ENCODE data around the gene CCDC137. TPM values are rescaled to one million over a fixed set of nuclear protein-coding genes. Genes with fewer than 3 reads are reported as not detected.

The CCDC137 gene
- total and polyA plus RNA-seq, 2 of the 13 experiments (the other 11 are each of a cell fraction or from before 2014, with no cell fraction given), result 14.6 to 39.1 TPM

DNA sequence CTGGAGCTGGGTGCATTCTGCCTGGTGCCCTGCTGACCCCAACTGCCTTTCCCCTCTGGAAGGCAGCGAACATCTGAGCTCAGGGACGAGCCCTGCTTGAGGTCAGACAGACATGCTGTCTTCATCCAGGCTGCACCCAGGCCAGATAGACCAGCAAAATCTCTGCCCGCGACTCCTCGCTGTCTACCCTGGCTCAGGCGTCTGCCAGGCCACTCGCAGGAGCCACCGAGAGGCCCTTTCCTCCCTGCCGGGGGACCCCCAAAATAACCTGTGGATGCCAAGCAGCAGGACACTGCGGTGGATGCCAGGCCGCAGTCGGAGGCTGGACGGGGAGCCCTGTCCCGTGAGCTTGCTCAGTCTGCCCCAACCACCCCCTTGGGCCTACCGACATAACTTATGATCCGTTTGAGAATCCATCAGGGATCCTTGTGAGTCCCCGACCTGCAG is 42.2 kb downstream of the CCDC137 start (continued):
- TF ChIP-seq HNRNPLL (IDR thresholded peaks at IDR 0.05; ENCODE audit: low read depth, low read length, poor library complexity, severe bottlenecking), result peak; percentile 20
- TF ChIP-seq PRPF4 (IDR thresholded peaks at IDR 0.05; ENCODE audit: low read depth, low read length, poor library complexity, severe bottlenecking), result peak; percentile 53
- TF ChIP-seq AGO1 (IDR thresholded peaks at IDR 0.05; ENCODE audit: low read depth, low read length, poor library complexity, severe bottlenecking), result peak; percentile 91

- WGBS (ENCODE audit: low lambda C conversion rate), result 85% methylated on average over 24 of the region's 29 CpGs
- Histone ChIP-seq H3K4me1 (ENCODE audit: insufficient read depth, low read length) (peaks cover 32% of the 10 kb centered on the region), H2AFZ (ENCODE audit: low read length) (no peak overlapping the region), H3K9me3 (ENCODE audit: low read length) (no peaks in the 10 kb centered on the region), H3K4me3 (replicated peaks in 1 of 3; ENCODE audit: insufficient read depth in 1 of 3, low read depth in 2 of 3, low read length in 3 of 3) (peak overlapping the region in 2 of 3 experiments; percentile 6 to 92; a peak in 1 of 6 replicates), H3K4me2 (ENCODE audit: low read depth, low read length) (peak overlapping the region; percentile 96), H3K27me3 (ENCODE audit: control insufficient read depth in 1 of 2, insufficient read depth in 2 of 2, low read length in 2 of 2) (no peaks in the 10 kb centered on the region; a peak in 1 of 5 replicates), H4K20me1 (ENCODE audit: insufficient read depth, low read length) (no peaks in the 10 kb centered on the region), H3K27ac (ENCODE audit: extremely low read length, insufficient read depth, low read length) (peak overlapping the region; percentile 93), H3K36me3 (replicated peaks in 1 of 2; ENCODE audit: control insufficient read depth in 1 of 2, insufficient read depth in 2 of 2, low read length in 2 of 2) (peaks cover 18 to 37% of the 10 kb centered on the region in 2 experiments), H3K79me2 (ENCODE audit: insufficient read depth, low read length) (peaks cover 31% of the 10 kb centered on the region), H3K9ac (ENCODE audit: insufficient read depth, low read depth, low read length) (peak overlapping the region; percentile 93)
- ATAC-seq (no peak), DNase-seq (ENCODE audit: low spot score) (peak; percentile 34), FAIRE-seq (no peak)
- ChIA-PET CTCF (ENCODE audit: low intra/inter-chr PET ratio, low total read pairs) (no interaction called here), POLR2A (interaction anchor here (0.8 to 6.3 kb wide), 7 partner anchors 8 to 44 kb away, joined by 3 to 143 read pairs (median 50); partner anchors contain the start of genes ARL16, CCDC137, HGS and MRPL12)
- intact Hi-C loops (cut with micrococcal nuclease; ENCODE audit: unreplicated experiment), result no loop called here
- BruUV-seq (replicated peaks), result no TSS peak
- in situ Hi-C loops (cut with HindIII; ENCODE audit: extremely low pct_ligation_motif_present, low pct_unique_long_range_greater_than_20kb), result no loop called here
- no peak for TF ChIP-seq DNMT3B (CRISPR knock-in tag; conservative IDR thresholded peaks at IDR 0.05)
- peak in 1 of 2 experiments; percentile 15; a peak in 1 of 4 replicates for TF ChIP-seq EP300 (IDR thresholded peaks at IDR 0.05; ENCODE audit: low read depth in 2 of 2, low read length in 2 of 2)
- 0 out of 2 replicates have a peak, but pooled peaks have one; percentile 35 for TF ChIP-seq EP300 (CRISPR knock-in tag; IDR thresholded peaks at IDR 0.05; ENCODE audit: borderline replicate concordance)
- TF ChIP-seq ZNF574 (CRISPR knock-in tag; IDR thresholded peaks at IDR 0.05), result 0 out of 2 replicates have a peak, but pooled peaks have one; percentile 21
- TF ChIP-seq TARDBP (CRISPR knock-in tag; IDR thresholded peaks at IDR 0.05), result no peak
- TF ChIP-seq, protein P1, sequence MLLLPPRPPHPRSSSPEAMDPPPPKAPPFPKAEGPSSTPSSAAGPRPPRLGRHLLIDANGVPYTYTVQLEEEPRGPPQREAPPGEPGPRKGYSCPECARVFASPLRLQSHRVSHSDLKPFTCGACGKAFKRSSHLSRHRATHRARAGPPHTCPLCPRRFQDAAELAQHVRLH (CRISPR knock-in tag; IDR thresholded peaks at IDR 0.05; ENCODE audit: borderline replicate concordance, low read depth), result no peak
- no peak for TF ChIP-seq TCF7L2 (IDR thresholded peaks at IDR 0.05; ENCODE audit: low read depth, low read length)
- no peak for TF ChIP-seq RXRB (CRISPR knock-in tag; IDR thresholded peaks at IDR 0.05; ENCODE audit: borderline replicate concordance)
- TF ChIP-seq ZNF121 (CRISPR knock-in tag; IDR thresholded peaks at IDR 0.05), result 0 out of 2 replicates have a peak, but pooled peaks have one; percentile 7
- TF ChIP-seq, protein P2, sequence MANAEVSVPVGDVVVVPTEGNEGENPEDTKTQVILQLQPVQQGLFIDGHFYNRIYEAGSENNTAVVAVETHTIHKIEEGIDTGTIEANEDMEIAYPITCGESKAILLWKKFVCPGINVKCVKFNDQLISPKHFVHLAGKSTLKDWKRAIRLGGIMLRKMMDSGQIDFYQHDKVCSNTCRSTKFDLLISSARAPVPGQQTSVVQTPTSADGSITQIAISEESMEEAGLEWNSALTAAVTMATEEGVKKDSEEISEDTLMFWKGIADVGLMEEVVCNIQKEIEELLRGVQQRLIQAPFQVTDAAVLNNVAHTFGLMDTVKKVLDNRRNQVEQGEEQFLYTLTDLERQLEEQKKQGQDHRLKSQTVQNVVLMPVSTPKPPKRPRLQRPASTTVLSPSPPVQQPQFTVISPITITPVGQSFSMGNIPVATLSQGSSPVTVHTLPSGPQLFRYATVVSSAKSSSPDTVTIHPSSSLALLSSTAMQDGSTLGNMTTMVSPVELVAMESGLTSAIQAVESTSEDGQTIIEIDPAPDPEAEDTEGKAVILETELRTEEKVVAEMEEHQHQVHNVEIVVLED (CRISPR knock-in tag; IDR thresholded peaks at IDR 0.05; ENCODE audit: borderline replicate concordance), result 0 out of 2 replicates have a peak, but pooled peaks have one; percentile 26
- TF ChIP-seq NR2F2 (IDR thresholded peaks at IDR 0.05; ENCODE audit: borderline replicate concordance, low read depth), result no peak
- TF ChIP-seq SP4 (CRISPR knock-in tag; IDR thresholded peaks at IDR 0.05), result no peak; the same call in 1 of the 2 replicates
These were observed 44.2 kb downstream of the CCDC137 start for GRCh38 chr17:81710514-81711308.
